Stomach (tissue), 9 donors: ENCODE measurements around the gene KRT86. TPM values are rescaled to one million over a fixed set of nuclear protein-coding genes. Genes with fewer than 3 reads are reported as not detected.

Experiments
- DNase-seq, 2 donors: peaks; one replicate each; pipeline versions ENCODE4 v3.0.0 to v3.0.0-alpha.2; 2013 to 2019
- H3K27ac ChIP-seq, 5 donors: fragments of 200-600 bp in 4 of 5; sonication (generic) in 4 of 5; one replicate each; pipeline ENCODE4 v1.5.1; 2013 to 2019; ENCODE audit warnings: mild to moderate bottlenecking in 1 of 5, moderate library complexity in 1 of 5
- H3K27me3 ChIP-seq, 3 donors: fragments of 200-600 bp; sonication (generic); one replicate each; pipeline ENCODE4 v1.5.1; 2017 to 2019; ENCODE audit warnings: mixed run types in 1 of 3
- H3K36me3 ChIP-seq, 4 donors: fragments of 200-600 bp; sonication (generic); 1 replicate in 3 of 4; 2 replicates in 1 of 4; pipeline ENCODE4 v1.5.1; 2016 to 2019
- H3K4me1 ChIP-seq, 4 donors: fragments of 200-600 bp; sonication (generic); one replicate each; pipeline ENCODE4 v1.5.1; 2016 to 2019
- H3K4me3 ChIP-seq, 4 donors: fragments of 200-600 bp; sonication (generic) in 3 of 4; one replicate each; pipeline ENCODE4 v1.5.1; 2016 to 2019; ENCODE audit warnings: mild to moderate bottlenecking in 1 of 4
- H3K9me3 ChIP-seq, 4 donors: fragments of 200-600 bp; sonication (generic); one replicate each; pipeline ENCODE4 v1.5.1; 2016 to 2019
- CTCF ChIP-seq, 7 experiments: fragments of 450-650 bp in 4 of 7; fragments of 200-600 bp in 3 of 7; sonication (generic) in 3 of 7; IDR thresholded peaks; one replicate each; pipeline ENCODE4 v1.5.1; 2016 to 2019; ENCODE audit warnings: antibody characterized with exemption in 7 of 7, control low read depth in 2 of 7, mild to moderate bottlenecking in 1 of 7
- EP300 ChIP-seq: sonication (generic); formaldehyde crosslinking; IDR thresholded peaks from one replicate; pipeline ENCODE4 v1.6.1; 2017; ENCODE audit warnings: antibody characterized with exemption
- POLR2A ChIP-seq, 4 donors: fragments of 450-650 bp; IDR thresholded peaks; one replicate each; pipeline ENCODE4 v1.6.1; 2016; ENCODE audit warnings: antibody characterized with exemption in 4 of 4, control low read depth in 2 of 4, mild to moderate bottlenecking in 1 of 4, moderate library complexity in 1 of 4
- POLR2AphosphoS5 ChIP-seq, 3 donors: sonication (generic); formaldehyde crosslinking; IDR thresholded peaks; one replicate each; pipeline ENCODE4 v1.6.1; 2016; ENCODE audit warnings: antibody characterized with exemption in 3 of 3
- WGBS, 5 donors: extraction: QIAGEN DNeasy Blood & Tissue Kit in 3 of 5; methylation state at CpG; one replicate each; pipeline versions ENCODE4 v1.1.5 to v1.1.7; 2013 to 2018; 5-methylcytosine and 5-hydroxymethylcytosine counted together
- intact Hi-C: fragments of 100-400 bp; cut with DNase I; formaldehyde crosslinking; loops from one replicate; pipeline ENCODE4 v1.15.1; 2023; ENCODE audit warnings: low total_unique reads
- polyA plus RNA-seq, 3 donors: library from polyadenylated mRNA; stranded (reverse); fragments of 200-250 nt; gene quantifications; one replicate each; pipeline ENCODE4 v1.2.3, GENCODE V29; 2013
- total RNA-seq, 5 donors: library from RNA; depleted of rRNA; stranded (reverse); fragments of >200 nt; gene quantifications; one replicate each; pipeline versions ENCODE4 v1.1.0 to v1.2.3, GENCODE V29; 2014 to 2016
- donor health status: healthy with polysubstance abuse.
- donor health status: Bipolar disorder and iron deficiency.
- donor health status: healthy.

The KRT86 gene
- total and polyA plus RNA-seq, 8 donors, result not detected

GRCh38 chr12:52245259-52245961 is 29.0 kb upstream of the KRT86 start:
- intact Hi-C loops, result no loop called here
- TF ChIP-seq POLR2AphosphoS5 (IDR thresholded peaks at IDR 0.05) (no peak), POLR2A (IDR thresholded peaks at IDR 0.05) (no peak), EP300 (no peak), CTCF (IDR thresholded peaks at IDR 0.05) (no peak)
- Histone ChIP-seq H3K36me3 (no peaks in the 10 kb centered on the region), H3K9me3 (no peaks in the 10 kb centered on the region), H3K27me3 (peaks cover 0 to 24% (median 9%) of the 10 kb centered on the region in 3 donors), H3K27ac (no peak overlapping the region), H3K4me1 (peaks cover 50 to 77% (median 61%) of the 10 kb centered on the region in 4 donors), H3K4me3 (no peak overlapping the region)
- DNase-seq, result no peak
- 84 to 92% (median 91%) methylated on average over 20 of the region's 20 CpGs for WGBS, 5 donors

GRCh38 chr12:52245962-52246569 is 28.4 kb upstream of the KRT86 start:
- Histone ChIP-seq H3K27me3 (peaks cover 0 to 29% (median 9%) of the 10 kb centered on the region in 3 donors), H3K27ac (peak overlapping the region in 3 of 5 donors; percentile 60 to 72 (median 65)), H3K36me3 (no peaks in the 10 kb centered on the region), H3K9me3 (no peaks in the 10 kb centered on the region), H3K4me1 (peaks cover 50 to 77% (median 61%) of the 10 kb centered on the region in 4 donors), H3K4me3 (no peak overlapping the region)
- no peak for TF ChIP-seq POLR2A (IDR thresholded peaks at IDR 0.05)
- TF ChIP-seq EP300, result no peak
- TF ChIP-seq CTCF (IDR thresholded peaks at IDR 0.05), result no peak
- TF ChIP-seq POLR2AphosphoS5 (IDR thresholded peaks at IDR 0.05), result no peak
- no peak for DNase-seq
- WGBS, 5 donors, result 70 to 88% (median 80%) methylated on average over 7 of the region's 7 CpGs
- intact Hi-C loops, result no loop called here

DNA sequence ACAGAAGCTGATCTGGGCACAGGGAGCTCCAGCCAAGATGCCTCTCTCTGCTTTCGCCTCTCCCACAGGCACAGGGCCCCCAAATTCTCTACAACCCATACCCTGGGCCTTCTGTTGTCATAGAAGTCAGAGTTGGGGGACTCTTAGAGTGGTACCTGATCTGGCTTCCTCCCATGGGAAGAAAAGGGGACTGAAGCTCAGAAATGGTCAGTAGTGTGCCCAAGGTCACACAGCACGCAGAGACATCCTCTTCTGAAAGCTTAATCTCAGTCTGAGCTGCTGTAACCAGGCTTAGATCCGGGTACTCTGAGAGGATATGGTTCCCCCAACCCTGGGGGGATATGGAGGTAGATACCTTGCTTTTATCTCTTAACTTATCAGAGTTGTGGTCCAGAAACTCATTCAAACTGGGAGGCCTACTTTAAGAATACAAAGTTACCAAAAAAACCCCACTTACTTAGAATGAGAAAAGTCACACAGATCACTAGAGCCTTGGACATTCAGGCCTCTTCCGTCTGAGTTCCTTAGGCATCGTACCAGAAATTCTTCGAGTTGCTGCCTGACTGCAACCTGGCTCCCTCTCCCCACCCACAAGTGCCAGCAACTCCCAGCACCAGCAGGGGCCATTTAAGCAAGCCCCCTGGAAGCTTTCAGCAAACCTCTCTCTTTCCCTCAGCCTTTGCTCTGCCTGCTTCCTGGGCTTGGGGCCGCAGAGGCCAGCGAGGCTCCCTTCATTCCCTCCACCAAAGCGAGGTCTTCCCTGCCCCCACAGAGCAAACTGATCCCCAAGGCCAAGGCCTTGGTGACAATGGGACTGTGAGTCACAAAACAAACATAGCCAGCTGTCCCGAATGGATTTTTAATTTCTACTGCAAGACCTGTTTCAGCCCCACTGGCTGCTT is 27.5 kb upstream of the KRT86 start:
- Histone ChIP-seq H3K36me3 (no peaks in the 10 kb centered on the region), H3K4me1 (peaks cover 50 to 77% (median 61%) of the 10 kb centered on the region in 4 donors), H3K27me3 (peaks cover 0 to 29% (median 9%) of the 10 kb centered on the region in 3 donors), H3K4me3 (no peak overlapping the region), H3K9me3 (no peaks in the 10 kb centered on the region), H3K27ac (peak overlapping the region in 4 of 5 donors; percentile 60 to 72 (median 67))
- intact Hi-C loops, result no loop called here
- 48 to 57% (median 53%) methylated on average over 10 of the region's 10 CpGs for WGBS, 5 donors
- DNase-seq, result peak; percentile 41 to 87
- no peak for TF ChIP-seq CTCF (IDR thresholded peaks at IDR 0.05)
- no peak for TF ChIP-seq POLR2A (IDR thresholded peaks at IDR 0.05)
- peak in 1 of 3 donors; percentile 28 for TF ChIP-seq POLR2AphosphoS5 (IDR thresholded peaks at IDR 0.05)
